PC-9 (cell line): Measurements from ENCODE around the gene DNMBP.

Experiments
- EZH2 ChIP-seq: fragments of 200-600 bp; sonication (generic); IDR thresholded peaks from 2 replicates; pipeline ENCODE4 v1.8.0; 2017; ENCODE audit warnings: antibody characterized with exemption, low read depth
- TF ChIP-seq, protein P1 (sequence below): fragments of 200-600 bp; sonication (generic); conservative IDR thresholded peaks from 2 replicates; pipeline ENCODE4 v1.6.1; 2017; ENCODE audit warnings: mixed run types, antibody characterized with exemption, mild to moderate bottlenecking, moderate library complexity

DNA sequence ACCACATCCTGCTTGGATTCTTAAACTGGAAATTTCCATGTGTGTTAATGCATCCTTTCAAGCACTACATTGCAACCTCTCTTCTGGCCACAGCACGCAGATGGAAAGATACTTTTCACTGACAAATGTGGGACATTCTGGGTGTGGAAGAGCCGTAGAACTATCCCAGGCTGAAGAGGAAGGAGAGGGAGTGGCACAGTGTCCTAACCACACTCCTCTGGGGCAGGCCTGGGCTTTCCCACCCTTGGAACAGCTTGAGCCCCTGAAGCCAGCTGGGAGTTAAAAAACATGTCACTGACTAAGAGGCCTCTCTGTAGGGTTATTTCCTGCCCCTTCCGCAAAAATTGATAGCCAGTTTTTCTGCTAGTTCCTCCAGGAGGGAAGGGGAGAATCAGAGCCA lies 34.0 kb upstream of the DNMBP start:
- no peak for TF ChIP-seq EZH2
- TF ChIP-seq, protein P1, sequence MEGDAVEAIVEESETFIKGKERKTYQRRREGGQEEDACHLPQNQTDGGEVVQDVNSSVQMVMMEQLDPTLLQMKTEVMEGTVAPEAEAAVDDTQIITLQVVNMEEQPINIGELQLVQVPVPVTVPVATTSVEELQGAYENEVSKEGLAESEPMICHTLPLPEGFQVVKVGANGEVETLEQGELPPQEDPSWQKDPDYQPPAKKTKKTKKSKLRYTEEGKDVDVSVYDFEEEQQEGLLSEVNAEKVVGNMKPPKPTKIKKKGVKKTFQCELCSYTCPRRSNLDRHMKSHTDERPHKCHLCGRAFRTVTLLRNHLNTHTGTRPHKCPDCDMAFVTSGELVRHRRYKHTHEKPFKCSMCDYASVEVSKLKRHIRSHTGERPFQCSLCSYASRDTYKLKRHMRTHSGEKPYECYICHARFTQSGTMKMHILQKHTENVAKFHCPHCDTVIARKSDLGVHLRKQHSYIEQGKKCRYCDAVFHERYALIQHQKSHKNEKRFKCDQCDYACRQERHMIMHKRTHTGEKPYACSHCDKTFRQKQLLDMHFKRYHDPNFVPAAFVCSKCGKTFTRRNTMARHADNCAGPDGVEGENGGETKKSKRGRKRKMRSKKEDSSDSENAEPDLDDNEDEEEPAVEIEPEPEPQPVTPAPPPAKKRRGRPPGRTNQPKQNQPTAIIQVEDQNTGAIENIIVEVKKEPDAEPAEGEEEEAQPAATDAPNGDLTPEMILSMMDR, result no peak
